SK-N-MC (cell line): ENCODE results near the gene DTX3.

ENCODE experiments used
- EZH2 ChIP-seq: fragments of 200-600 bp; sonication (generic); IDR thresholded peaks from one replicate; pipeline ENCODE4 v1.6.1; 2017; ENCODE audit warnings: antibody characterized with exemption
- FOXP2 ChIP-seq: optimal IDR thresholded peaks from 2 replicates; pipeline ENCODE3; 2011; ENCODE audit warnings: mild to moderate bottlenecking, moderate library complexity; ENCODE audit not compliant: insufficient read depth; ENCODE audit errors: extremely low read length, control extremely low read depth
- POLR2AphosphoS5 ChIP-seq: IDR thresholded peaks from 2 replicates; pipeline ENCODE4 v1.6.1; 2012; ENCODE audit warnings: mild to moderate bottlenecking, low read depth, low read length, borderline replicate concordance

DNA sequence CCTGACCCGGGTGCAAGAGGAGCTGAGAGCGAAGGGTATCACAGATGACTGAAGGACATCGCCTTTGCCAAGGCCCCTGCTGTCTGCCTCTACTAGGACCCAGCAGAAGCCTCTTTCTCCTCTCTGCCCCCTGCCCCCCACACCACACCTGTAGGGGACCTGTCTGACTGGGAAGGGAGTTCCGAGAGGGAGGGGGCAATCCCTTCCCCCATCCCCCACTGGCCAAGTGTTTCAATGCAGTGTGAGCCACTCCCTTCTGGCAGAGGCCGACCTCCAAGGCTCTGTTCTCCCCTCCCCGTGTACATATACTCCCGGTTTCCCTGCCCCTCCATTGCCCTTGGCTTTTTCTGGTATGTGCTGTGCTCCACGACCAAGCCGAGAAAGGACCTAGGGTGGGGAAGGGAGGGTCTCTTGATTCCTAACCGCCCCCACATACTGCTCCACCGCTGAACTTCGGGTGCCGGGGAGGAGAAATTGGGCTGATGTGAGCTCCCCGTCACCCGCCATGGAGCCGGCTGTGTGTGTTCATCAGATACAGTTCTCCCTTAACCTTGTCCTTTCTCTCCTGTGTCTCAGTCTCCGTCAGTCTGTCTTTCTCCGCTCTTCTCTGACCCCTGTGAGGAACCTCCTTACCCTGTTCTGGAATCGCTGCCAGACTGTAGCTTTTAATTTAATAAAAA is 4.6 kb downstream of the DTX3 start:
- no peak for TF ChIP-seq EZH2
- TF ChIP-seq POLR2AphosphoS5: no peak
- no peak for TF ChIP-seq FOXP2
